Hepatocyte (in vitro differentiated cells): ENCODE measurements around the gene SLC12A5.

Source experiments
- EZH2 ChIP-seq: fragments of 200-600 bp; sonication (generic); IDR thresholded peaks from 2 replicates; pipeline ENCODE4 v1.6.1; 2016; ENCODE audit warnings: antibody characterized with exemption, mild to moderate bottlenecking, borderline replicate concordance
- EZH2phosphoT487 ChIP-seq: fragments of 200-600 bp; sonication (generic); IDR thresholded peaks from one replicate; pipeline ENCODE4 v1.6.1; 2018; ENCODE audit warnings: antibody characterized with exemption, mild to moderate bottlenecking, low read depth, moderate library complexity; ENCODE audit not compliant: unreplicated experiment, severe bottlenecking
- TF ChIP-seq, protein P1 (sequence below): fragments of 200-600 bp; sonication (generic); IDR thresholded peaks from 2 replicates; pipeline ENCODE4 v1.5.1; 2016; ENCODE audit warnings: antibody characterized with exemption, mild to moderate bottlenecking; ENCODE audit not compliant: poor library complexity

DNA sequence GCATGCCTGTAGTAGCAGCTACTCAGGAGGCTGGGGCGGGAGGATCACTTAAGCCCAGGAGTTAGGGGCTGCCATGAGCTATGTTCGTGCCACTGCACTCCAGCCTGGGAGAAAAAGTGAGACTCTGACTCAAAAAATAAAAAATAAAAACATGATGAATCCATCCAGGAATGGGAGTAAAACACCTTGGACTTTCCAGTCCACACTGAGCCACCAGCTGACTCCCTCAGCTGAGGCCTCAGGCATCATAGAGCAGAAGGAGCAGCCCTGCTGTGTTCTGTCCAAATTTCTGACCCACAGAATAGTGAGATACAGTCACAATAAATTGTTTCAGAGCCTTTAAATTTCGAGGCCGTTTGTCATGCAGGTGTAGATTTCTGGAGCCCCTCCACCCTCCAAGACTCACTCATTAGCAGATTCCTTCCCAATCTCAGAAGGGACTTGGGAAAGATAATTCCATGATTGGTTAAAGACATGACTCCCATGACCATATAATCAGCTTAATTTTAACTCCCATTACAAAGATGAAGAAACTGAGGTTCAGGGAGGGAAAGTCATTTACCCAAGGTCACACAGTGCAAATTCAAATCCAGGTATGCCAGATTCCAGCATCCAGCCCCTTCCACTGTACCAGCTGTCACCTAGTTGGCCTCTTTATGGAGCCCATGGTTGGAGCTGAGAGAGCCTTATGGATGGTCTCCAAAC, 29.3 kb upstream of the SLC12A5 start:
- TF ChIP-seq EZH2 (no peak), EZH2phosphoT487 (no peak)
- TF ChIP-seq, protein P1, sequence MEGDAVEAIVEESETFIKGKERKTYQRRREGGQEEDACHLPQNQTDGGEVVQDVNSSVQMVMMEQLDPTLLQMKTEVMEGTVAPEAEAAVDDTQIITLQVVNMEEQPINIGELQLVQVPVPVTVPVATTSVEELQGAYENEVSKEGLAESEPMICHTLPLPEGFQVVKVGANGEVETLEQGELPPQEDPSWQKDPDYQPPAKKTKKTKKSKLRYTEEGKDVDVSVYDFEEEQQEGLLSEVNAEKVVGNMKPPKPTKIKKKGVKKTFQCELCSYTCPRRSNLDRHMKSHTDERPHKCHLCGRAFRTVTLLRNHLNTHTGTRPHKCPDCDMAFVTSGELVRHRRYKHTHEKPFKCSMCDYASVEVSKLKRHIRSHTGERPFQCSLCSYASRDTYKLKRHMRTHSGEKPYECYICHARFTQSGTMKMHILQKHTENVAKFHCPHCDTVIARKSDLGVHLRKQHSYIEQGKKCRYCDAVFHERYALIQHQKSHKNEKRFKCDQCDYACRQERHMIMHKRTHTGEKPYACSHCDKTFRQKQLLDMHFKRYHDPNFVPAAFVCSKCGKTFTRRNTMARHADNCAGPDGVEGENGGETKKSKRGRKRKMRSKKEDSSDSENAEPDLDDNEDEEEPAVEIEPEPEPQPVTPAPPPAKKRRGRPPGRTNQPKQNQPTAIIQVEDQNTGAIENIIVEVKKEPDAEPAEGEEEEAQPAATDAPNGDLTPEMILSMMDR: no peak
